Cortex of kidney (tissue), 1 donor: ENCODE results near the gene PTPN23.

Source experiments
- DNase-seq: peaks from one replicate; lab custom pipeline; 2025; lab: John Stamatoyannopoulos, UW

Gene PTPN23

GRCh38 chr3:47420511-47421484 lies 40.0 kb downstream of the PTPN23 start:
- DNase-seq, result no peak

GRCh38 chr3:47421741-47422649 lies 41.2 kb downstream of the PTPN23 start:
- DNase-seq, result no peak

- DNase-seq, result no peak
Observed at GRCh38 chr3:47422743-47423142, 41.9 kb downstream of the PTPN23 start.

- DNase-seq, result no peak
Observed at GRCh38 chr3:47423548-47424145, 42.8 kb downstream of the PTPN23 start.

GRCh38 chr3:47424434-47425382 lies 43.9 kb downstream of the PTPN23 start:
- no peak for DNase-seq

- DNase-seq, result no peak
Observed at GRCh38 chr3:47425383-47425778, 44.6 kb downstream of the PTPN23 start.

GRCh38 chr3:47425959-47426358 lies 45.1 kb downstream of the PTPN23 start:
- no peak for DNase-seq

- DNase-seq, result no peak
Observed at GRCh38 chr3:47427866-47428265, 47.0 kb downstream of the PTPN23 start.

GRCh38 chr3:47428662-47429061 lies 47.8 kb downstream of the PTPN23 start:
- DNase-seq, result no peak

GRCh38 chr3:47429476-47430270 lies 48.9 kb downstream of the PTPN23 start:
- DNase-seq, result no peak

- DNase-seq, result no peak
Observed at GRCh38 chr3:47430606-47431005, 49.8 kb downstream of the PTPN23 start.

GRCh38 chr3:47431225-47431624 lies 50.4 kb downstream of the PTPN23 start:
- DNase-seq, result no peak

- DNase-seq, result no peak
Observed at GRCh38 chr3:47432673-47433072, 51.9 kb downstream of the PTPN23 start.

GRCh38 chr3:47433796-47434195 lies 53.0 kb downstream of the PTPN23 start:
- no peak for DNase-seq

GRCh38 chr3:47434849-47435248 lies 54.0 kb downstream of the PTPN23 start:
- DNase-seq, result no peak

- no peak for DNase-seq
Observed at GRCh38 chr3:47436180-47436579, 55.4 kb downstream of the PTPN23 start.

- no peak for DNase-seq
Observed at GRCh38 chr3:47440131-47440530, 59.3 kb downstream of the PTPN23 start.

GRCh38 chr3:47441796-47442551 lies 61.2 kb downstream of the PTPN23 start:
- no peak for DNase-seq

GRCh38 chr3:47443611-47443995 lies 62.8 kb downstream of the PTPN23 start:
- no peak for DNase-seq

GRCh38 chr3:47444103-47444502 lies 63.3 kb downstream of the PTPN23 start:
- DNase-seq, result no peak
